ENCODE measurements around the gene CAP2.
"Not testable (repeated sequence)": the region's sequence is repeated elsewhere in the genome, so short reads cannot be mapped to it uniquely, and the experiment has no call there.

DNA sequence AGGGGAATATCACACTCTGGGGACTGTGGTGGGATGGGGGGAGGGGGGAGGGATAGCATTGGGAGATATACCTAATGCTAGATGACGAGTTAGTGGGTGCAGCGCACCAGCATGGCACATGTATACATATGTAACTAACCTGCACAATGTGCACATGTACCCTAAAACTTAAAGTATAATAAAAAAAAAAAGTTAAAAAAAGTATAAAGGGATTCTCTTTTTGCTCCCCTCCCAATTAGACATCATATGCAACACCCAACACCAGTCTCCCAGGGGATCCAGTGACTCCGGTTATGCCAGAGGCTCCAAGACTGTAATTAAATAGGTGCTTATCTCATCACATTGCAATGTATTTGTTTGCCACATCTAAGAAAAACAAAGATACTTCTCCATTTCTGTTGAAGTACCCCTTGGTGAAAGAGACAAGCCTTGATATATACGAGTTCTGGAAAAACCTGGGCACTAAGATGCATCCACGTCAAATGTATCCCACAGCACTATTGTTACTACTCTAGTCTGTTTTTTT lies 35.3 kb downstream of the CAP2 start:
- TF ChIP-seq, protein P1, sequence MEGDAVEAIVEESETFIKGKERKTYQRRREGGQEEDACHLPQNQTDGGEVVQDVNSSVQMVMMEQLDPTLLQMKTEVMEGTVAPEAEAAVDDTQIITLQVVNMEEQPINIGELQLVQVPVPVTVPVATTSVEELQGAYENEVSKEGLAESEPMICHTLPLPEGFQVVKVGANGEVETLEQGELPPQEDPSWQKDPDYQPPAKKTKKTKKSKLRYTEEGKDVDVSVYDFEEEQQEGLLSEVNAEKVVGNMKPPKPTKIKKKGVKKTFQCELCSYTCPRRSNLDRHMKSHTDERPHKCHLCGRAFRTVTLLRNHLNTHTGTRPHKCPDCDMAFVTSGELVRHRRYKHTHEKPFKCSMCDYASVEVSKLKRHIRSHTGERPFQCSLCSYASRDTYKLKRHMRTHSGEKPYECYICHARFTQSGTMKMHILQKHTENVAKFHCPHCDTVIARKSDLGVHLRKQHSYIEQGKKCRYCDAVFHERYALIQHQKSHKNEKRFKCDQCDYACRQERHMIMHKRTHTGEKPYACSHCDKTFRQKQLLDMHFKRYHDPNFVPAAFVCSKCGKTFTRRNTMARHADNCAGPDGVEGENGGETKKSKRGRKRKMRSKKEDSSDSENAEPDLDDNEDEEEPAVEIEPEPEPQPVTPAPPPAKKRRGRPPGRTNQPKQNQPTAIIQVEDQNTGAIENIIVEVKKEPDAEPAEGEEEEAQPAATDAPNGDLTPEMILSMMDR (IDR thresholded peaks at IDR 0.05; ENCODE audit: borderline replicate concordance, extremely low read depth, low read length, poor library complexity, severe bottlenecking), result not testable (repeated sequence)
- TF ChIP-seq EZH2 (IDR thresholded peaks at IDR 0.05; ENCODE audit: borderline replicate concordance, low read depth, low read length, severe bottlenecking), result not testable (repeated sequence)
